OCI-LY7 (cell line): ENCODE measurements around the gene PHKB. TPM values are rescaled to one million over a fixed set of nuclear protein-coding genes. Genes with fewer than 3 reads are reported as not detected.

Source experiments
- BruUV-seq: library from RNA; stranded (reverse); fragments of 400-500 nt; replicated peaks from 2 replicates; lab custom pipeline; 2021; lab: Mats Ljungman, UMichigan
- CTCF ChIA-PET: fragments of 300-600 bp; sonication (Branson Sonifier 250); formaldehyde crosslinking; loops from one replicate; lab custom pipeline; 2022; ENCODE audit warnings: antibody characterized with exemption; ENCODE audit not compliant: unreplicated experiment; lab: Charles Lee
- POLR2A ChIA-PET: fragments of 300-600 bp; sonication (Branson Sonifier 250); formaldehyde crosslinking; loops from one replicate; lab custom pipeline; 2022; ENCODE audit warnings: antibody characterized with exemption; lab: Charles Lee
- DNase-seq: peaks from one replicate; pipeline ENCODE4 v3.0.0-alpha.2; 2015; ENCODE audit warnings: low spot score
- H2AFZ ChIP-seq: fragments of 200-600 bp; sonication (generic), shearing (Covaris generic); 2 replicates; pipeline ENCODE4 v1.6.1; 2014; ENCODE audit warnings: mild to moderate bottlenecking, antibody characterized with exemption, low read length, moderate library complexity
- H3K27ac ChIP-seq: fragments of 200-600 bp; sonication (generic); 2 replicates; pipeline ENCODE4 v1.5.1; 2014; ENCODE audit warnings: mixed run types, low read depth, mild to moderate bottlenecking, moderate library complexity, low read length, inconsistent platforms; ENCODE audit not compliant: poor library complexity, severe bottlenecking
- H3K36me3 ChIP-seq: fragments of 200-600 bp; sonication (generic); 2 replicates; pipeline ENCODE4 v1.6.1; 2014; ENCODE audit warnings: mild to moderate bottlenecking, antibody characterized with exemption, low read length, moderate library complexity, mixed read lengths; ENCODE audit not compliant: insufficient read depth
- H3K4me1 ChIP-seq: fragments of 200-600 bp; sonication (generic); 2 replicates; pipeline ENCODE4 v1.5.1; 2014; ENCODE audit warnings: mild to moderate bottlenecking, low read length; ENCODE audit not compliant: insufficient read depth, poor library complexity, severe bottlenecking
- H3K4me2 ChIP-seq: fragments of 200-600 bp; sonication (generic); 2 replicates; pipeline ENCODE4 v1.6.1; 2014; ENCODE audit warnings: mild to moderate bottlenecking, low read length
- H3K4me3 ChIP-seq: fragments of 200-600 bp; sonication (generic); 2 replicates; pipeline ENCODE4 v1.5.1; 2014; ENCODE audit warnings: mild to moderate bottlenecking, low read depth, low read length; ENCODE audit not compliant: poor library complexity, severe bottlenecking
- H3K79me2 ChIP-seq: fragments of 200-600 bp; sonication (generic); 2 replicates; pipeline ENCODE4 v1.6.1; 2016; ENCODE audit warnings: low read depth, mild to moderate bottlenecking, low read length, moderate library complexity, mixed read lengths; ENCODE audit not compliant: insufficient read depth
- H3K9me2 ChIP-seq: fragments of 200-600 bp; sonication (generic); 2 replicates; pipeline ENCODE4 v1.6.1; 2016; ENCODE audit warnings: mild to moderate bottlenecking, low read length, mixed read lengths; ENCODE audit not compliant: insufficient read depth
- H3K9me3 ChIP-seq: fragments of 200-600 bp; sonication (generic); 2 replicates; pipeline ENCODE4 v1.6.1; 2014; ENCODE audit warnings: mild to moderate bottlenecking, mixed run types, low read length, mixed read lengths
- H4K20me1 ChIP-seq: fragments of 200-600 bp; sonication (generic); 2 replicates; pipeline ENCODE4 v1.6.1; 2014; ENCODE audit warnings: mild to moderate bottlenecking, antibody characterized with exemption, low read length, moderate library complexity, mixed read lengths; ENCODE audit not compliant: insufficient read depth
- CTCF ChIP-seq: fragments of 200-600 bp; sonication (generic); conservative IDR thresholded peaks from 2 replicates; pipeline ENCODE4 v1.5.1; 2014; ENCODE audit warnings: mild to moderate bottlenecking, antibody characterized with exemption, low read length, moderate library complexity, mixed read lengths
- EZH2phosphoT487 ChIP-seq: fragments of 200-600 bp; sonication (generic); IDR thresholded peaks from 2 replicates; pipeline ENCODE4 v1.6.1; 2018; ENCODE audit warnings: low read depth, borderline replicate concordance, mild to moderate bottlenecking, mixed run types, antibody characterized with exemption, low read length, moderate library complexity, mixed read lengths
- intact Hi-C: fragments of 100-400 bp; cut with micrococcal nuclease; formaldehyde crosslinking; loops from one replicate; pipeline ENCODE4 v1.10.0; 2022; ENCODE audit not compliant: unreplicated experiment
- total RNA-seq, 2 experiments: library from RNA; depleted of rRNA in 1 of 2; stranded (reverse); fragments of >200 nt in 1 of 2; shearing (Covaris generic) in 1 of 2; gene quantifications; 2 replicates each; pipeline ENCODE4 v1.2.3, GENCODE V29; 2014 to 2022

PHKB gene
- total RNA-seq, 2 experiments from 2014 or later = 56.9 to 93.1 TPM

GRCh38 chr16:47446431-47446830, 14.7 kb upstream of the PHKB start:
- Histone ChIP-seq H3K36me3 (peaks cover 67% of the 10 kb centered on the region), H3K9me2 (no peaks in the 10 kb centered on the region), H3K9me3 (no peaks in the 10 kb centered on the region), H3K4me1 (no peaks in the 10 kb centered on the region), H2AFZ (no peak overlapping the region), H3K27ac (no peak overlapping the region), H3K4me3 (no peak overlapping the region), H3K4me2 (no peak overlapping the region), H3K79me2 (peaks cover 5% of the 10 kb centered on the region; the same call in 1 of the 2 replicates), H4K20me1 (0 out of 2 replicates have a peak, but pooled peaks cover 6% of the 10 kb centered on the region)
- ChIA-PET POLR2A (interaction anchor here (0.6 kb wide), 2 partner anchors 287 to 803 kb away, joined by 4 to 6 read pairs; no protein-coding TSS in a partner anchor), CTCF (no interaction called here)
- TF ChIP-seq EZH2phosphoT487 = no peak
- no TSS peak for BruUV-seq
- DNase-seq = no peak
- intact Hi-C loops = no loop called here

- BruUV-seq = TSS peak; percentile 4
- Histone ChIP-seq H3K79me2 (peaks cover 5% of the 10 kb centered on the region; the same call in 1 of the 2 replicates), H3K4me1 (no peaks in the 10 kb centered on the region), H2AFZ (no peak overlapping the region), H3K36me3 (peaks cover 90% of the 10 kb centered on the region), H3K9me3 (no peaks in the 10 kb centered on the region), H3K27ac (no peak overlapping the region), H4K20me1 (0 out of 2 replicates have a peak, but pooled peaks cover 6% of the 10 kb centered on the region), H3K4me2 (no peak overlapping the region), H3K4me3 (no peak overlapping the region), H3K9me2 (no peaks in the 10 kb centered on the region)
- ChIA-PET POLR2A (interaction anchor here (0.5 to 1.6 kb wide), 5 partner anchors 12 to 301 kb away, joined by 3 to 7 read pairs (median 5); partner anchors contain the start of genes ITFG1 and PHKB), CTCF (no interaction called here)
- intact Hi-C loops = no loop called here
- TF ChIP-seq EZH2phosphoT487 (no peak), CTCF (no peak)
- DNase-seq = no peak
Measured at GRCh38 chr16:47448830-47449575, 12.1 kb upstream of the PHKB start.

- ChIA-PET CTCF (no interaction called here), POLR2A (interaction anchor here (0.6 to 1.6 kb wide), 3 partner anchors 11 to 141 kb away, joined by 3 to 5 read pairs (median 3); partner anchors contain the start of genes ITFG1 and PHKB)
- Histone ChIP-seq H4K20me1 (0 out of 2 replicates have a peak, but pooled peaks cover 6% of the 10 kb centered on the region), H3K4me3 (no peak overlapping the region), H2AFZ (no peak overlapping the region), H3K4me1 (no peaks in the 10 kb centered on the region), H3K9me3 (no peaks in the 10 kb centered on the region), H3K4me2 (no peak overlapping the region), H3K9me2 (no peaks in the 10 kb centered on the region), H3K27ac (no peak overlapping the region), H3K79me2 (peaks cover 5% of the 10 kb centered on the region; the same call in 1 of the 2 replicates), H3K36me3 (peaks cover 91% of the 10 kb centered on the region)
- no TSS peak for BruUV-seq
- intact Hi-C loops = no loop called here
- DNase-seq = no peak
- TF ChIP-seq CTCF = no peak
- TF ChIP-seq EZH2phosphoT487 = no peak
Measured at GRCh38 chr16:47449788-47450187, 11.3 kb upstream of the PHKB start.
